ENCODE data around the gene EZH2.

The EZH2 gene

GRCh38 chr7:148865283-148865682 is 18.8 kb downstream of the EZH2 start:
- ATAC-seq, result no peak
- TF ChIP-seq ZNF70 (CRISPR knock-in tag; IDR thresholded peaks at IDR 0.05) (no peak), POU6F1 (CRISPR knock-in tag; IDR thresholded peaks at IDR 0.05; ENCODE audit: borderline replicate concordance, low read depth) (no peak), ARNTL (CRISPR knock-in tag; IDR thresholded peaks at IDR 0.05; ENCODE audit: borderline replicate concordance, low read depth) (no peak), ZFP30 (CRISPR knock-in tag; IDR thresholded peaks at IDR 0.05) (no peak), SNAI2 (CRISPR knock-in tag; IDR thresholded peaks at IDR 0.05) (no peak), BACH2 (CRISPR knock-in tag; IDR thresholded peaks at IDR 0.05; ENCODE audit: borderline replicate concordance) (no peak), ZNF8 (CRISPR knock-in tag; IDR thresholded peaks at IDR 0.05) (no peak), ZFP3 (CRISPR knock-in tag; IDR thresholded peaks at IDR 0.05) (no peak), ZNF565 (CRISPR knock-in tag; conservative IDR thresholded peaks at IDR 0.05; ENCODE audit: low read depth) (no peak), PPARA (CRISPR knock-in tag; IDR thresholded peaks at IDR 0.05; ENCODE audit: borderline replicate concordance) (no peak), ZC3H10 (CRISPR knock-in tag; IDR thresholded peaks at IDR 0.05) (no peak), ISL1 (CRISPR knock-in tag; IDR thresholded peaks at IDR 0.05) (no peak), PATZ1 (CRISPR knock-in tag; IDR thresholded peaks at IDR 0.05; ENCODE audit: borderline replicate concordance) (no peak), ESRRG (CRISPR knock-in tag; IDR thresholded peaks at IDR 0.05) (no peak), OSR1 (CRISPR knock-in tag; IDR thresholded peaks at IDR 0.05) (no peak), TCF4 (CRISPR knock-in tag; IDR thresholded peaks at IDR 0.05; ENCODE audit: borderline replicate concordance) (no peak), RARB (CRISPR knock-in tag; IDR thresholded peaks at IDR 0.05) (no peak)
- TF ChIP-seq, protein P1, sequence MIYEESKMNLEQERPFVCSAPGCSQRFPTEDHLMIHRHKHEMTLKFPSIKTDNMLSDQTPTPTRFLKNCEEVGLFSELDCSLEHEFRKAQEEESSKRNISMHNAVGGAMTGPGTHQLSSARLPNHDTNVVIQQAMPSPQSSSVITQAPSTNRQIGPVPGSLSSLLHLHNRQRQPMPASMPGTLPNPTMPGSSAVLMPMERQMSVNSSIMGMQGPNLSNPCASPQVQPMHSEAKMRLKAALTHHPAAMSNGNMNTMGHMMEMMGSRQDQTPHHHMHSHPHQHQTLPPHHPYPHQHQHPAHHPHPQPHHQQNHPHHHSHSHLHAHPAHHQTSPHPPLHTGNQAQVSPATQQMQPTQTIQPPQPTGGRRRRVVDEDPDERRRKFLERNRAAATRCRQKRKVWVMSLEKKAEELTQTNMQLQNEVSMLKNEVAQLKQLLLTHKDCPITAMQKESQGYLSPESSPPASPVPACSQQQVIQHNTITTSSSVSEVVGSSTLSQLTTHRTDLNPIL (CRISPR knock-in tag; IDR thresholded peaks at IDR 0.05; ENCODE audit: low read depth), result no peak
- TF ChIP-seq, protein P2, sequence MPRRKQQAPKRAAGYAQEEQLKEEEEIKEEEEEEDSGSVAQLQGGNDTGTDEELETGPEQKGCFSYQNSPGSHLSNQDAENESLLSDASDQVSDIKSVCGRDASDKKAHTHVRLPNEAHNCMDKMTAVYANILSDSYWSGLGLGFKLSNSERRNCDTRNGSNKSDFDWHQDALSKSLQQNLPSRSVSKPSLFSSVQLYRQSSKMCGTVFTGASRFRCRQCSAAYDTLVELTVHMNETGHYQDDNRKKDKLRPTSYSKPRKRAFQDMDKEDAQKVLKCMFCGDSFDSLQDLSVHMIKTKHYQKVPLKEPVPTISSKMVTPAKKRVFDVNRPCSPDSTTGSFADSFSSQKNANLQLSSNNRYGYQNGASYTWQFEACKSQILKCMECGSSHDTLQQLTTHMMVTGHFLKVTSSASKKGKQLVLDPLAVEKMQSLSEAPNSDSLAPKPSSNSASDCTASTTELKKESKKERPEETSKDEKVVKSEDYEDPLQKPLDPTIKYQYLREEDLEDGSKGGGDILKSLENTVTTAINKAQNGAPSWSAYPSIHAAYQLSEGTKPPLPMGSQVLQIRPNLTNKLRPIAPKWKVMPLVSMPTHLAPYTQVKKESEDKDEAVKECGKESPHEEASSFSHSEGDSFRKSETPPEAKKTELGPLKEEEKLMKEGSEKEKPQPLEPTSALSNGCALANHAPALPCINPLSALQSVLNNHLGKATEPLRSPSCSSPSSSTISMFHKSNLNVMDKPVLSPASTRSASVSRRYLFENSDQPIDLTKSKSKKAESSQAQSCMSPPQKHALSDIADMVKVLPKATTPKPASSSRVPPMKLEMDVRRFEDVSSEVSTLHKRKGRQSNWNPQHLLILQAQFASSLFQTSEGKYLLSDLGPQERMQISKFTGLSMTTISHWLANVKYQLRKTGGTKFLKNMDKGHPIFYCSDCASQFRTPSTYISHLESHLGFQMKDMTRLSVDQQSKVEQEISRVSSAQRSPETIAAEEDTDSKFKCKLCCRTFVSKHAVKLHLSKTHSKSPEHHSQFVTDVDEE (CRISPR knock-in tag; IDR thresholded peaks at IDR 0.05), result no peak
- TF ChIP-seq, protein P3, sequence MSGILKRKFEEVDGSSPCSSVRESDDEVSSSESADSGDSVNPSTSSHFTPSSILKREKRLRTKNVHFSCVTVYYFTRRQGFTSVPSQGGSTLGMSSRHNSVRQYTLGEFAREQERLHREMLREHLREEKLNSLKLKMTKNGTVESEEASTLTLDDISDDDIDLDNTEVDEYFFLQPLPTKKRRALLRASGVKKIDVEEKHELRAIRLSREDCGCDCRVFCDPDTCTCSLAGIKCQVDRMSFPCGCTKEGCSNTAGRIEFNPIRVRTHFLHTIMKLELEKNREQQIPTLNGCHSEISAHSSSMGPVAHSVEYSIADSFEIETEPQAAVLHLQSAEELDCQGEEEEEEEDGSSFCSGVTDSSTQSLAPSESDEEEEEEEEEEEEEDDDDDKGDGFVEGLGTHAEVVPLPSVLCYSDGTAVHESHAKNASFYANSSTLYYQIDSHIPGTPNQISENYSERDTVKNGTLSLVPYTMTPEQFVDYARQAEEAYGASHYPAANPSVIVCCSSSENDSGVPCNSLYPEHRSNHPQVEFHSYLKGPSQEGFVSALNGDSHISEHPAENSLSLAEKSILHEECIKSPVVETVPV (CRISPR knock-in tag; IDR thresholded peaks at IDR 0.05), result no peak

GRCh38 chr7:148863324-148863723 is 20.8 kb downstream of the EZH2 start:
- peak; percentile 32 for ATAC-seq
- TF ChIP-seq TCF4 (CRISPR knock-in tag; IDR thresholded peaks at IDR 0.05; ENCODE audit: borderline replicate concordance) (peak; percentile 64; the same call in 1 of the 2 replicates), ESRRG (CRISPR knock-in tag; IDR thresholded peaks at IDR 0.05) (no peak), SNAI2 (CRISPR knock-in tag; IDR thresholded peaks at IDR 0.05) (no peak), ZFP30 (CRISPR knock-in tag; IDR thresholded peaks at IDR 0.05) (no peak), ISL1 (CRISPR knock-in tag; IDR thresholded peaks at IDR 0.05) (peak; percentile 45), ZFP3 (CRISPR knock-in tag; IDR thresholded peaks at IDR 0.05) (no peak), POU6F1 (CRISPR knock-in tag; IDR thresholded peaks at IDR 0.05; ENCODE audit: borderline replicate concordance, low read depth) (no peak), PPARA (CRISPR knock-in tag; IDR thresholded peaks at IDR 0.05; ENCODE audit: borderline replicate concordance) (no peak)
- TF ChIP-seq, protein P2 (CRISPR knock-in tag; IDR thresholded peaks at IDR 0.05), result no peak

All from SK-N-SH treated with all-trans-retinoic acid at 6 μM for 48 hours (cell line).